Activated CD8-positive, alpha-beta memory T cell treated with anti-CD3 and anti-CD28 coated beads for 4 hours (primary cell): ENCODE results near the gene TRIM39.
"Not testable (repeated sequence)": the region's sequence is repeated elsewhere in the genome, so short reads cannot be mapped to it uniquely, and the experiment has no call there.

Experiments
- DNase-seq, 2 donors: peaks; one replicate each; pipeline ENCODE4 v3.0.0-alpha.2; 2020; ENCODE audit warnings: low read depth in 2 of 2

The TRIM39 gene

GRCh38 chr6:30363459-30363858 lies 36.7 kb downstream of the TRIM39 start:
- DNase-seq = no peak

GRCh38 chr6:30364591-30364990 lies 37.9 kb downstream of the TRIM39 start:
- DNase-seq = no peak

GRCh38 chr6:30369280-30369679 lies 42.6 kb downstream of the TRIM39 start:
- not testable (repeated sequence) for DNase-seq

- DNase-seq = no peak
Measured at GRCh38 chr6:30378290-30378937, 51.7 kb downstream of the TRIM39 start.

GRCh38 chr6:30380464-30380863 lies 53.7 kb downstream of the TRIM39 start:
- DNase-seq = no peak

- no peak for DNase-seq
Measured at GRCh38 chr6:30386166-30386565, 59.4 kb downstream of the TRIM39 start.

- DNase-seq = no peak
Measured at GRCh38 chr6:30391240-30391639, 64.5 kb downstream of the TRIM39 start.
